Smooth muscle cell (in vitro differentiated cells): ENCODE measurements around the gene FRMD1. TPM values are rescaled to one million over a fixed set of nuclear protein-coding genes. Genes with fewer than 3 reads are reported as not detected.

Experiments used
- DNase-seq: peaks from one replicate; lab custom pipeline; 2025; ENCODE audit not compliant: unreplicated experiment; lab: John Stamatoyannopoulos, UW
- H2AFZ ChIP-seq: fragments of 200-600 bp; sonication (generic); 2 replicates; pipeline ENCODE4 v1.6.0; 2016; ENCODE audit warnings: antibody characterized with exemption, low read depth, mild to moderate bottlenecking
- H3F3A ChIP-seq: fragments of 200-600 bp; sonication (generic); 2 replicates; pipeline ENCODE4 v1.6.0; 2017; ENCODE audit warnings: antibody characterized with exemption, low read depth
- H3K27ac ChIP-seq: fragments of 200-600 bp; sonication (generic); 2 replicates; pipeline ENCODE4 v1.5.1; 2016; ENCODE audit warnings: low read depth, mild to moderate bottlenecking
- H3K27me3 ChIP-seq: fragments of 200-600 bp; sonication (generic); 2 replicates; pipeline ENCODE4 v1.6.1; 2016; ENCODE audit warnings: low read depth, mild to moderate bottlenecking
- H3K36me3 ChIP-seq: fragments of 200-600 bp; sonication (generic); 2 replicates; pipeline ENCODE4 v1.5.1; 2016; ENCODE audit warnings: low read depth
- H3K4me1 ChIP-seq: fragments of 200-600 bp; sonication (generic); 2 replicates; pipeline ENCODE4 v1.5.1; 2016; ENCODE audit warnings: low read depth
- H3K4me2 ChIP-seq: fragments of 200-600 bp; sonication (generic); 2 replicates; pipeline ENCODE4 v1.6.0; 2016; ENCODE audit warnings: mild to moderate bottlenecking
- H3K4me3 ChIP-seq: fragments of 200-600 bp; sonication (generic); 2 replicates; pipeline ENCODE4 v1.5.1; 2016; ENCODE audit warnings: mild to moderate bottlenecking
- H3K79me2 ChIP-seq: fragments of 200-600 bp; sonication (generic); 2 replicates; pipeline ENCODE4 v1.6.0; 2016; ENCODE audit warnings: low read depth, mild to moderate bottlenecking
- H3K9ac ChIP-seq: fragments of 200-600 bp; sonication (generic); 2 replicates; pipeline ENCODE4 v1.6.0; 2016; ENCODE audit warnings: low read depth
- H3K9me3 ChIP-seq: fragments of 200-600 bp; sonication (generic); replicated peaks from 2 replicates; pipeline ENCODE4 v1.5.1; 2016; ENCODE audit warnings: low read depth
- H4K20me1 ChIP-seq: fragments of 200-600 bp; sonication (generic); 2 replicates; pipeline ENCODE4 v1.6.0; 2016; ENCODE audit warnings: low read depth
- WGBS: methylation state at CpG from one replicate; pipeline ENCODE4 v1.1.7; 2016; ENCODE audit warnings: low lambda C conversion rate; 5-methylcytosine and 5-hydroxymethylcytosine counted together
- polyA plus RNA-seq: library from polyadenylated mRNA; unstranded; fragments of >200 nt; fragmentation: Nextera tagmentation; extraction: Ambion mirVana; gene quantifications from 2 replicates; pipeline ENCODE4 v1.2.1, GENCODE V29; 2016
- total RNA-seq: library from RNA; depleted of rRNA; stranded (reverse); fragments of >200 nt; gene quantifications from 2 replicates; pipeline ENCODE4 v1.2.3, GENCODE V29; 2014
- TF ChIP-seq, protein P1 (sequence below): fragments of 200-600 bp; sonication (generic); IDR thresholded peaks from 2 replicates; pipeline ENCODE4 v1.5.1; 2017; ENCODE audit warnings: borderline replicate concordance, mild to moderate bottlenecking, antibody characterized with exemption; ENCODE audit not compliant: insufficient read depth, poor library complexity, severe bottlenecking

FRMD1 gene
- total and polyA plus RNA-seq, 2 experiments from 2014 or later: not detected

GRCh38 chr6:168013250-168013915 is 65.6 kb downstream of the FRMD1 start:
- TF ChIP-seq, protein P1, sequence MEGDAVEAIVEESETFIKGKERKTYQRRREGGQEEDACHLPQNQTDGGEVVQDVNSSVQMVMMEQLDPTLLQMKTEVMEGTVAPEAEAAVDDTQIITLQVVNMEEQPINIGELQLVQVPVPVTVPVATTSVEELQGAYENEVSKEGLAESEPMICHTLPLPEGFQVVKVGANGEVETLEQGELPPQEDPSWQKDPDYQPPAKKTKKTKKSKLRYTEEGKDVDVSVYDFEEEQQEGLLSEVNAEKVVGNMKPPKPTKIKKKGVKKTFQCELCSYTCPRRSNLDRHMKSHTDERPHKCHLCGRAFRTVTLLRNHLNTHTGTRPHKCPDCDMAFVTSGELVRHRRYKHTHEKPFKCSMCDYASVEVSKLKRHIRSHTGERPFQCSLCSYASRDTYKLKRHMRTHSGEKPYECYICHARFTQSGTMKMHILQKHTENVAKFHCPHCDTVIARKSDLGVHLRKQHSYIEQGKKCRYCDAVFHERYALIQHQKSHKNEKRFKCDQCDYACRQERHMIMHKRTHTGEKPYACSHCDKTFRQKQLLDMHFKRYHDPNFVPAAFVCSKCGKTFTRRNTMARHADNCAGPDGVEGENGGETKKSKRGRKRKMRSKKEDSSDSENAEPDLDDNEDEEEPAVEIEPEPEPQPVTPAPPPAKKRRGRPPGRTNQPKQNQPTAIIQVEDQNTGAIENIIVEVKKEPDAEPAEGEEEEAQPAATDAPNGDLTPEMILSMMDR: no peak

GRCh38 chr6:168012431-168013249 is 66.4 kb downstream of the FRMD1 start:
- no peak overlapping the region for H3K27ac ChIP-seq
- TF ChIP-seq, protein P1: no peak
- no peak for DNase-seq
- H3F3A ChIP-seq: peaks cover 13% of the 10 kb centered on the region
- H2AFZ ChIP-seq: no peak overlapping the region
- H4K20me1 ChIP-seq: no peaks in the 10 kb centered on the region
- H3K4me1 ChIP-seq: no peaks in the 10 kb centered on the region
- H3K36me3 ChIP-seq: no peaks in the 10 kb centered on the region
- no peaks in the 10 kb centered on the region for H3K79me2 ChIP-seq
- H3K4me3 ChIP-seq: no peak overlapping the region
- no peak overlapping the region for H3K4me2 ChIP-seq
- 90% methylated on average over 13 of the region's 13 CpGs for WGBS
- peaks cover 11% of the 10 kb centered on the region for H3K9me3 ChIP-seq
- H3K27me3 ChIP-seq: no peaks in the 10 kb centered on the region
- H3K9ac ChIP-seq: no peak overlapping the region

More at GRCh38 chr6:168013250-168013915, 65.6 kb downstream of the FRMD1 start:
- Histone ChIP-seq H3K9me3 (peaks cover 11% of the 10 kb centered on the region), H3K27ac (no peak overlapping the region), H3K27me3 (no peaks in the 10 kb centered on the region), H3K4me1 (no peaks in the 10 kb centered on the region), H3K79me2 (no peaks in the 10 kb centered on the region), H3F3A (peaks cover 7% of the 10 kb centered on the region), H3K9ac (no peak overlapping the region), H4K20me1 (no peaks in the 10 kb centered on the region), H3K4me2 (no peak overlapping the region), H3K4me3 (no peak overlapping the region), H2AFZ (no peak overlapping the region), H3K36me3 (no peaks in the 10 kb centered on the region)
- no peak for DNase-seq
- WGBS: 93% methylated on average over 7 of the region's 7 CpGs

- peaks cover 24% of the 10 kb centered on the region for H3F3A ChIP-seq
- H3K4me3 ChIP-seq: no peak overlapping the region
- no peak overlapping the region for H2AFZ ChIP-seq
- no peak overlapping the region for H3K4me2 ChIP-seq
- no peaks in the 10 kb centered on the region for H4K20me1 ChIP-seq
- peaks cover 11% of the 10 kb centered on the region for H3K9me3 ChIP-seq
- H3K27me3 ChIP-seq: no peaks in the 10 kb centered on the region
- H3K4me1 ChIP-seq: no peaks in the 10 kb centered on the region
- no peaks in the 10 kb centered on the region for H3K79me2 ChIP-seq
- H3K9ac ChIP-seq: no peak overlapping the region
- TF ChIP-seq, protein P1: no peak
- no peak overlapping the region for H3K27ac ChIP-seq
- DNase-seq: no peak
- 82% methylated on average over 1 of the region's 1 CpG for WGBS
- no peaks in the 10 kb centered on the region for H3K36me3 ChIP-seq
Observed at GRCh38 chr6:168011291-168011690, 67.7 kb downstream of the FRMD1 start.
